K562 (cell line): ENCODE measurements around the gene ARHGAP4. TPM values are rescaled to one million over a fixed set of nuclear protein-coding genes. Genes with fewer than 3 reads are reported as not detected.

ENCODE experiments used
- ATAC-seq: fragments of 200-7000 bp; cut with Tn5 transposase; 3 replicates; pipeline ENCODE4 v1.9.1; 2020; ENCODE audit warnings: moderate library complexity
- BruUV-seq: library from RNA; stranded (reverse); fragments of 400-500 nt; replicated peaks from 2 replicates; lab custom pipeline; 2021; lab: Mats Ljungman, UMichigan
- CTCF ChIA-PET: fragments of 300-600 bp; formaldehyde crosslinking; extraction: SDS; loops from one replicate; lab custom pipeline; 2021; ENCODE audit warnings: low intra/inter-chr PET ratio; lab: Yijun Ruan, JAX
- POLR2A ChIA-PET: fragments of 300-600, 350-650 bp; sonication (Branson Sonifier 250); formaldehyde crosslinking; extraction: SDS; loops from one replicate; lab custom pipeline; 2021; ENCODE audit warnings: antibody characterized with exemption, inconsistent platforms; lab: Yijun Ruan, JAX
- DNase-seq, 4 experiments: peaks; one replicate each; pipeline versions ENCODE4 v3.0.0 to v3.0.0-alpha.2; 2011 to 2018; ENCODE audit warnings: low spot score in 3 of 4, mixed read lengths in 3 of 4; ENCODE audit errors: extremely low read depth in 1 of 4
- FAIRE-seq: peaks from 2 replicates; lab custom pipeline; 2011; peaks lifted over from hg19 to GRCh38; lab: Jason Lieb, UNC
- H2AFZ ChIP-seq: 2 replicates; pipeline ENCODE4 v1.6.0; 2011; ENCODE audit warnings: low read depth, low read length, control low read depth, inconsistent platforms
- H3K27ac ChIP-seq: fragments of 200-600 bp; 3 replicates; pipeline ENCODE4 v1.8.0; 2011; ENCODE audit warnings: low read depth, mild to moderate bottlenecking, control low read depth, inconsistent platforms, low read length, moderate library complexity, mixed read lengths; ENCODE audit errors: extremely low read depth
- H3K27me3 ChIP-seq, 2 experiments: fragments of 300-600 bp in 1 of 2; 2 replicates in 1 of 2; 3 replicates in 1 of 2; pipeline versions ENCODE4 v1.6.0 to v1.8.0; 2011; ENCODE audit warnings: inconsistent platforms in 2 of 2, low read length in 2 of 2, mild to moderate bottlenecking in 1 of 2, mixed read lengths in 1 of 2, moderate library complexity in 1 of 2; ENCODE audit not compliant: control insufficient read depth in 2 of 2, insufficient read depth in 2 of 2
- H3K36me3 ChIP-seq: fragments of 300-600 bp; 3 replicates; pipeline ENCODE4 v1.8.0; 2011; ENCODE audit warnings: mild to moderate bottlenecking, low read length, inconsistent platforms; ENCODE audit not compliant: control insufficient read depth, insufficient read depth
- H3K4me1 ChIP-seq, 2 experiments: fragments of 200-600 bp in 1 of 2; replicated peaks in 1 of 2; 2 replicates in 1 of 2; 3 replicates in 1 of 2; pipeline versions ENCODE4 v1.5.1 to v1.8.0; 2011; ENCODE audit warnings: inconsistent platforms in 2 of 2, low read length in 2 of 2, mild to moderate bottlenecking in 1 of 2, mixed read lengths in 1 of 2, moderate library complexity in 1 of 2; ENCODE audit not compliant: control insufficient read depth in 2 of 2, insufficient read depth in 2 of 2
- H3K4me2 ChIP-seq: 2 replicates; pipeline ENCODE4 v1.6.1; 2011; ENCODE audit warnings: low read length, control low read depth, inconsistent platforms, mixed read lengths; ENCODE audit not compliant: insufficient read depth
- H3K4me3 ChIP-seq: fragments of 200-600 bp; sonication (generic), shearing (Covaris generic); 2 replicates; pipeline ENCODE4 v1.5.1; 2016; ENCODE audit warnings: control low read depth, inconsistent platforms
- H3K79me2 ChIP-seq: fragments of 200-600 bp; 3 replicates; pipeline ENCODE4 v1.8.0; 2011; ENCODE audit warnings: low read length, inconsistent platforms; ENCODE audit not compliant: control insufficient read depth, insufficient read depth
- H3K9ac ChIP-seq, 2 experiments: 2 replicates each; pipeline versions ENCODE4 v1.6.0 to v1.6.1; 2011; ENCODE audit warnings: low read depth in 2 of 2, low read length in 2 of 2, control low read depth in 1 of 2, inconsistent platforms in 1 of 2, mild to moderate bottlenecking in 1 of 2, mixed read lengths in 1 of 2; ENCODE audit not compliant: insufficient read depth in 1 of 2
- H3K9me1 ChIP-seq: one replicate; pipeline ENCODE4 v1.6.0; 2011; ENCODE audit warnings: inconsistent platforms, mild to moderate bottlenecking, low read length, moderate library complexity; ENCODE audit not compliant: control insufficient read depth, insufficient read depth
- H3K9me3 ChIP-seq: replicated peaks from 2 replicates; pipeline ENCODE4 v1.5.1; 2011; ENCODE audit warnings: low read depth, low read length, inconsistent platforms; ENCODE audit not compliant: control insufficient read depth, insufficient read depth
- H4K20me1 ChIP-seq: replicated peaks from 2 replicates; pipeline ENCODE4 v1.6.1; 2011; ENCODE audit warnings: low read length, inconsistent platforms, mixed read lengths; ENCODE audit not compliant: control insufficient read depth, insufficient read depth
- DIDO1 ChIP-seq: fragments of 450-650 bp; IDR thresholded peaks from 2 replicates; pipeline ENCODE4 v1.6.1; 2016; ENCODE audit warnings: low read depth, missing biosample characterization, missing genetic modification characterization
- E2F3 ChIP-seq: fragments of 250-450 bp; sonication (Bioruptor Pico); IDR thresholded peaks from 2 replicates; pipeline ENCODE4 v1.4.0; 2020; ENCODE audit warnings: mild to moderate bottlenecking
- NR4A1 ChIP-seq, 2 experiments: fragments of 250-450 bp in 1 of 2; fragments of 450-650 bp in 1 of 2; sonication (Bioruptor Pico) in 1 of 2; IDR thresholded peaks; 2 replicates each; pipeline versions ENCODE4 v1.4.0 to v1.6.1; 2016 to 2020; ENCODE audit warnings: mild to moderate bottlenecking in 2 of 2, missing compliant biosample characterization in 1 of 2, missing genetic modification characterization in 1 of 2, moderate library complexity in 1 of 2
- PHB2 ChIP-seq: fragments of 450-650 bp; IDR thresholded peaks from 2 replicates; pipeline ENCODE4 v1.6.1; 2017; ENCODE audit warnings: low read depth
- POLR2H ChIP-seq: IDR thresholded peaks from 2 replicates; pipeline ENCODE4 v1.6.1; 2016; ENCODE audit warnings: missing genetic modification characterization, low read depth, mild to moderate bottlenecking, control low read depth, missing compliant biosample characterization, moderate library complexity
- SAFB2 ChIP-seq: fragments of 200-400 bp; formaldehyde crosslinking; IDR thresholded peaks from 2 replicates; pipeline ENCODE4 v1.6.1; 2018; ENCODE audit warnings: borderline replicate concordance, low read length, low read depth, moderate library complexity; ENCODE audit not compliant: severe bottlenecking
- ZNF134 ChIP-seq: fragments of 250-450 bp; sonication (Bioruptor Pico); conservative IDR thresholded peaks from 2 replicates; pipeline ENCODE4 v1.4.0; 2020
- ZNF707 ChIP-seq: fragments of 250-450 bp; sonication (Bioruptor Pico); conservative IDR thresholded peaks from 2 replicates; pipeline ENCODE4 v1.8.0; 2022; ENCODE audit warnings: inconsistent platforms, mild to moderate bottlenecking, moderate library complexity
- ZNF740 ChIP-seq, 3 experiments: fragments of 200-800 bp in 1 of 3; sonication (Bioruptor generic) in 1 of 3; sonication (generic) in 1 of 3; formaldehyde crosslinking in 1 of 3; IDR thresholded peaks; 2 replicates each; pipeline versions ENCODE4 v1.6.1 to v1.8.0; 2016 to 2022; ENCODE audit warnings: mild to moderate bottlenecking in 2 of 3, missing compliant biosample characterization in 2 of 3, missing genetic modification characterization in 2 of 3, missing genetic modification reagents in 1 of 3
- WGBS: fragments of 100-300 bp; shearing (Covaris generic); methylation state at CpG from one replicate; pipeline ENCODE4 v1.1.6; 2016; ENCODE audit warnings: low coverage, mixed read lengths; ENCODE audit not compliant: insufficient coverage; ENCODE audit errors: missing lambda C conversion rate; 5-methylcytosine and 5-hydroxymethylcytosine counted together
- in situ Hi-C: fragments of 300-500 bp; cut with MboI; formaldehyde crosslinking; loops from 4 replicates; pipeline ENCODE4 v1.15.0; 2018; ENCODE audit warnings: inconsistent platforms, mixed read lengths
- intact Hi-C: fragments of 100-400 bp; cut with micrococcal nuclease; formaldehyde crosslinking; loops from 2 replicates; pipeline ENCODE4 v1.14.2; 2022
- polyA plus RNA-seq, 8 experiments: library from polyadenylated mRNA; depleted of rRNA in 4 of 8; stranded (reverse) in 5 of 8; unstranded in 3 of 8; fragments of >200 nt; fragmentation: Nextera tagmentation in 2 of 8; fragmentation: Illumina TruSeq in 1 of 8; extraction: Ambion mirVana in 2 of 8; extraction: Trizol in 1 of 8; gene quantifications; 2 replicates each; pipeline versions ENCODE4 v1.2.1 to v1.2.3, GENCODE V29; 2011 to 2014; ENCODE audit warnings: inconsistent platforms in 1 of 8, missing spikeins in 1 of 8
- total RNA-seq, 7 experiments: library from RNA; depleted of rRNA in 6 of 7; stranded (reverse); fragments of >200 nt in 6 of 7; fragmentation: Illumina TruSeq in 2 of 7; extraction: Trizol in 2 of 7; gene quantifications; 2 replicates each; pipeline versions ENCODE4 v1.2.1 to v1.2.3, GENCODE V29; 2011 to 2021; ENCODE audit warnings: low replicate concordance in 1 of 7

ARHGAP4 gene
- total and polyA plus RNA-seq, 9 of the 15 experiments (the other 6 are each of a cell fraction or from before 2014, with no cell fraction given): 0.30 to 81.8 (median 13.5) TPM

- TF ChIP-seq PHB2 (no peak), ZNF740 (CRISPR knock-in tag; IDR thresholded peaks at IDR 0.05) (no peak), ZNF740 (tag; IDR thresholded peaks at IDR 0.05) (no peak), NR4A1 (CRISPR knock-in tag; IDR thresholded peaks at IDR 0.05) (no peak), NR4A1 (tag; IDR thresholded peaks at IDR 0.05) (no peak), ZNF134 (CRISPR knock-in tag) (no peak), E2F3 (CRISPR knock-in tag) (no peak), DIDO1 (no peak), POLR2H (no peak), SAFB2 (no peak), ZNF707 (CRISPR knock-in tag) (no peak)
- peaks cover 0 to 45% of the 10 kb centered on the region in 2 experiments; a peak in 3 of 5 replicates for H3K4me1 ChIP-seq
- DNase-seq (no peak), ATAC-seq (peak; percentile 60), FAIRE-seq (no peak)
- no TSS peak for BruUV-seq
- H3K9me3 ChIP-seq: no peaks in the 10 kb centered on the region
- H4K20me1 ChIP-seq: peaks cover 3% of the 10 kb centered on the region; the same call in 1 of the 2 replicates
- 4% methylated on average over 5 of the region's 6 CpGs for WGBS
- H3K9me1 ChIP-seq: no peaks in the 10 kb centered on the region
- intact Hi-C loops: no loop called here
- no peak overlapping the region for H3K9ac ChIP-seq
- ChIA-PET POLR2A (no interaction called here), CTCF (no interaction called here)
- no peak overlapping the region for H2AFZ ChIP-seq
- H3K4me2 ChIP-seq: no peak overlapping the region
- H3K27me3 ChIP-seq: peaks cover 0 to 38% of the 10 kb centered on the region in 2 experiments; a peak in 2 of 5 replicates
- H3K36me3 ChIP-seq: no peaks in the 10 kb centered on the region
- no peak overlapping the region for H3K27ac ChIP-seq
- no peaks in the 10 kb centered on the region for H3K79me2 ChIP-seq
- no peak overlapping the region for H3K4me3 ChIP-seq
- in situ Hi-C loops: no loop called here
Observed at GRCh38 chrX:153880440-153880815, 45.6 kb downstream of the ARHGAP4 start.
